BLaER1 (cell line): ENCODE measurements around the gene NHEJ1.

ENCODE experiments used
- H3K27ac ChIP-seq: shearing (Covaris generic); formaldehyde crosslinking; 2 replicates; pipeline ENCODE4 v1.8.1; 2022
- H3K27me3 ChIP-seq: shearing (Covaris generic); formaldehyde crosslinking; 2 replicates; pipeline ENCODE4 v1.8.1; 2022
- H3K36me3 ChIP-seq: shearing (Covaris generic); formaldehyde crosslinking; 2 replicates; pipeline ENCODE4 v1.8.1; 2022
- H3K4me1 ChIP-seq: shearing (Covaris generic); formaldehyde crosslinking; 2 replicates; pipeline ENCODE4 v1.8.1; 2022
- H3K4me2 ChIP-seq: shearing (Covaris generic); formaldehyde crosslinking; 2 replicates; pipeline ENCODE4 v1.8.1; 2022
- H3K4me3 ChIP-seq: shearing (Covaris generic); formaldehyde crosslinking; 2 replicates; pipeline ENCODE4 v1.8.1; 2022
- H3K9ac ChIP-seq: shearing (Covaris generic); formaldehyde crosslinking; 2 replicates; pipeline ENCODE4 v1.8.1; 2022
- H3K9me3 ChIP-seq: shearing (Covaris generic); formaldehyde crosslinking; 2 replicates; pipeline ENCODE4 v1.8.1; 2022
- H4K20me1 ChIP-seq: shearing (Covaris generic); formaldehyde crosslinking; 2 replicates; pipeline ENCODE4 v1.8.1; 2022
- Cebpa-rat ChIP-seq: shearing (Covaris generic); IDR thresholded peaks from 2 replicates; pipeline ENCODE4 v1.8.1; 2022

Gene NHEJ1

DNA sequence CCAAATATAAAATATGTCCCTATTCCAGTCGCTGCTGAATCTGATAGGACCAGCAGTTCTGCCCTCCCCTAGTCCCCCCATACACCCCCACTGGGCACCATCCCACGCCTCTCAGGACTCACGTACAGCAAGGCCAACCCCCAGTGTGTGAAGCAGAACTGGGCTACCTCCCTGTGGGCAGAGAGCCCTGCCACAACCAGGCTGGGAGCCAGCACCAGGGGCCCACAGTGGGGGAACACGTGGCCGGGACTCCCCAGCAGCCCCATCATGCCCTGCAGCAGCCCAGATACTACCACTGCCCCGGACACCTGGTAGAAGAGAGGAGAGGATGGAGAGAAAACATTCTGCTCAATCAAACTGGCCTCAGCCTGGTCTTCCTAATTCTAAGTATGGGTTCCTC, 7.9 kb upstream of the NHEJ1 start:
- Histone ChIP-seq H3K36me3 (peaks cover 23% of the 10 kb centered on the region), H3K9ac (no peak overlapping the region), H4K20me1 (0 out of 2 replicates have a peak, but pooled peaks cover 7% of the 10 kb centered on the region), H3K27ac (no peak overlapping the region), H3K4me3 (no peak overlapping the region), H3K4me1 (no peaks in the 10 kb centered on the region), H3K4me2 (no peak overlapping the region), H3K27me3 (no peaks in the 10 kb centered on the region), H3K9me3 (no peaks in the 10 kb centered on the region)
- TF ChIP-seq Cebpa-rat: no peak

DNA sequence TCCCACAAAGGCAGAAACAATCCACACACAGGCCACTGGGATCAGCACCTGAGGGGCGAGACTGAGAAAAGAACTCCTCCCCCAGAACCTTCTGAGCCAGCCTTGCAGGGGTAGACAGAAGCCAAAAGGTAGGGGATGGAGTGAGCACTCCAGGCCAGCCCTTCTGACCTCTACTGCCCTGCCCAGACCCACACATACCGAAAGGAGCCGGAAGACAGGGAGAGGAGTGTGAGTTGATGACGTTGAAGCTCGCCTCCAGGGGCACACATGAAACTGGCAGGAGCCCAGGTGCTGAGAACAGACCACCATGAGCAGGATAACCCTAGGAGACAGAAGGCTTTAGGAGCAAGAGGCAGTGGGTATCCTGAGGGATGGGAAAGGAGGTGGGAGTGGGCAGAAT, 7.4 kb upstream of the NHEJ1 start:
- Histone ChIP-seq H3K4me3 (no peak overlapping the region), H3K36me3 (peaks cover 18% of the 10 kb centered on the region), H3K27ac (no peak overlapping the region), H3K4me1 (no peaks in the 10 kb centered on the region), H3K9ac (no peak overlapping the region), H3K4me2 (no peak overlapping the region), H3K9me3 (no peaks in the 10 kb centered on the region), H3K27me3 (no peaks in the 10 kb centered on the region), H4K20me1 (0 out of 2 replicates have a peak, but pooled peaks cover 1% of the 10 kb centered on the region)
- TF ChIP-seq Cebpa-rat: no peak

DNA sequence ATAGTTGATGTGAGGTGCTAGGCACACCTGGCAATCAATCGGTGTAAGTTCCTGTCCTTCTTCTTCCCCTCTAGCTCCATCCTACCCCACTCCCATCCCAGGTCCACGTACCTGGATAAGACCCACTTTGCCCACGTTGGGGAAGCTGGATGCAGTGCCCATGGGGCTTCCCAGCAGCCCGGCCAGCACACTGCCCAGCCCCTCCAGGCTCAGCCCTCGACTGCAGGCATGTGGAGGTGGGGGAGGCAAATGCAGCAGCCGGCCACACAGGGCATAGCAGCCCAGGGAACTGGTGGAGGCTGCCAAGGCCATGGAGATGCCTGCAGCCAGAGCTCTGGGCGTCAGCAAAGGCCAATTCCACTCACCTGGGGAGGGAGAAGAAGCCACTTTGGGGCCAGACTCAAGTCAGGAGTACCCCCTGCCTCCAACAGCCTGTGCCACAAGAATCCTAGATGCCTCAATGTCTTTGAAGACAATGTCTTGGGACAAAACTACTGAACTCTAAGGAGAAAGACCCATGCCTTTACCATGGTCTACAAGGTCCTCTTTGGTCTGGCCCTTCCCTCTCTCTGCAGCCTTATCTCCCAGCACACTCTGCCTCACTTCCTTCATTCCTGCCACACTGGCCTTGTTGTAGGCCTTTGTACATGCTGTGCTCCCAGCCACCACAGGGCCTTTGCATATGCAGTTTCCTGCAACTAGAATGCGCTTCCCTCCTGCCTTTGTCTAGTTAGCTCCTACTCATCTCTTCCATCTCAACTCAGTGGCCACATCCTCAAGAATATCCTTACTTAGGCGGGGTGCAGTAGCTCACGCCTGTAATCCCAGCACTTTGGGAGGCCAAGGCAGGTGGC, 4.7 kb upstream of the NHEJ1 start:
- Histone ChIP-seq H3K9ac (no peak overlapping the region), H3K9me3 (no peaks in the 10 kb centered on the region), H3K27ac (no peak overlapping the region), H4K20me1 (no peaks in the 10 kb centered on the region), H3K4me1 (peaks cover 8% of the 10 kb centered on the region), H3K36me3 (no peaks in the 10 kb centered on the region), H3K27me3 (no peaks in the 10 kb centered on the region), H3K4me2 (no peak overlapping the region), H3K4me3 (no peak overlapping the region)
- TF ChIP-seq Cebpa-rat: no peak

DNA sequence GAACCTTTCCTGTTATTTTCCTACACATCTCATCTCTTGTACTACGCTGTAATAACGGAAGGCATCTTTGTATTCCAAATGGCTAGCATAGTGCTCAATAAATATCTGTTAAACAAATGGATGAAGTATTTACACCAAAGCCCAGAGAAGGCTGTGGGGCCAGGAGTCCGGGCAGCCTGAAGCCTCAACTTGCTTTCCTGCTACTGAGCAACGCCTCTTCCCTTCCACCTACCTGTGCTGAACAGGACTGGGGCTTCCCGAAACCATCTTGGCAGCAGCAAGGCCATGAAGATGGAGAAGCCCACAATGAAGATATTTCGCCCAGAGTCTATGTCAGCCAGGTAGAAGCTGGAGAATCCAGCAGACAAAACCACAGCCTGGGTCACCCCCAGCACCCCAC, 2.5 kb upstream of the NHEJ1 start:
- H3K27ac ChIP-seq: no peak overlapping the region
- no peaks in the 10 kb centered on the region for H3K36me3 ChIP-seq
- no peak for TF ChIP-seq Cebpa-rat
- H3K9me3 ChIP-seq: no peaks in the 10 kb centered on the region
- H3K4me3 ChIP-seq: no peak overlapping the region
- H3K4me2 ChIP-seq: no peak overlapping the region
- no peaks in the 10 kb centered on the region for H3K27me3 ChIP-seq
- no peaks in the 10 kb centered on the region for H4K20me1 ChIP-seq
- H3K4me1 ChIP-seq: peaks cover 13% of the 10 kb centered on the region
- no peak overlapping the region for H3K9ac ChIP-seq

DNA sequence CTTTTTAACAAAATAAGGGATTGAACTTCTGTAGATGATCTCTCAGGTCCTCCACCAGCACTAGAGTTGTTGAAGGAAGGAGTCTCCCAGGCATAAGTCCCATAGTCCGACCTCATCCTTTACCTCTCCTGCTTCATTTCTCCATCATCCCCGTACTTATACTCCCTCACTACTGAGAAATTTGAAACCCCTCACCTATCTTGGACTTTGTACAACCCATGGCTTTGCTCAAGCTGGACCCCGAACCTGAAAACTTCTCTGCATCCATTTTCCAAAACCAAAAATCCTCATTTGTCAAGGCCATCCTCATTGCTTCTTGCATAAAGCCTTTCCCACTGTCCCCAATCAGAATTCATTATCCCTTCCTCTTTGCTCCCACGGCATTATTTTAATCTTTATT, 482 bp upstream of the NHEJ1 start:
- Histone ChIP-seq H3K27me3 (no peaks in the 10 kb centered on the region), H3K9ac (no peak overlapping the region; the same call in 1 of the 2 replicates), H3K4me1 (peaks cover 13% of the 10 kb centered on the region), H3K27ac (no peak overlapping the region), H4K20me1 (no peaks in the 10 kb centered on the region), H3K9me3 (no peaks in the 10 kb centered on the region), H3K4me2 (peak overlapping the region; percentile 84), H3K4me3 (peak overlapping the region; percentile 69), H3K36me3 (peaks cover 11% of the 10 kb centered on the region)
- no peak for TF ChIP-seq Cebpa-rat

DNA sequence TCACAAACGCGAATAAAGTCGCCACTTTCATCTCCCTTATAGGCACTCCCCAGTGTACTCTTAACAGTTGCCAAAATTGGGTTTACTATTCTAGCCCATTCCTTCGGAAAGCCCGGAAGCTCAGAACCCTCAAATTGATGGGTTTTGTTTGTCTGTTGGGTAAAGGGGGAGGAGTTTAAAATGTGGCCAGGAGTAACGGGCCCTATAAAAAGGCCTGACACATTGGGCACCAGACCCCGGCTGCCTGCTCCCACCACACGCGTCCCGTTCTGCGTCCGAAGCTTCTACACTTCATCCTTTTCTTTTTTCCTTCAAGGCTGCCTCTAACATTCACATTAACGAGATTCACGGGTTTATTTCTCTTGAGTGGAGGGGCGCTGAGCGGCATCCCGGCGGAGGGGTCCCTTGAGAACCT, 837 bp downstream of the NHEJ1 start:
- Histone ChIP-seq H3K9ac (peak overlapping the region; percentile 88), H3K27me3 (no peaks in the 10 kb centered on the region), H3K4me3 (peak overlapping the region; percentile 69), H3K4me2 (peak overlapping the region; percentile 84), H3K9me3 (no peaks in the 10 kb centered on the region), H3K36me3 (peaks cover 11% of the 10 kb centered on the region), H3K4me1 (peaks cover 13% of the 10 kb centered on the region), H4K20me1 (no peaks in the 10 kb centered on the region), H3K27ac (no peak overlapping the region)
- no peak for TF ChIP-seq Cebpa-rat

DNA sequence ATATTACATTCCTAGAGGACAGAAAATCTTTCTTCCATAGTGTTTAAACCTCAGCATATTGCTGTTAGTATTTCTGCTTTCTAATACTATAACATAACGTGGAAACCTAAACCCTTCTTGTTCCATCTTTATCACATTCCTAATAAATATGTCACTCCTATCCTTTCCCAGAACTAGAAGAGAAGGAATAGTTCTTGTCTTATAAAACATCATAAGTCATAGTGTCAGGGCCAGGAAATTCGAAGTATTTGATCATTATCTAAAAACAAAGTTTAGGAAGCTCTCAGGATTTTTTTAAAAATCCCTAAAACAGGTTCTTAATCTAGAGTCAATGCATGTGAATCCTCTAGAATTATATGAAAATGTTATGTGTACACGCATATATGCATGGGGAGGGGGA, 2.0 kb downstream of the NHEJ1 start:
- H3K4me1 ChIP-seq: peaks cover 13% of the 10 kb centered on the region
- H3K4me3 ChIP-seq: no peak overlapping the region
- no peak overlapping the region for H3K27ac ChIP-seq
- H3K9me3 ChIP-seq: no peaks in the 10 kb centered on the region
- 0 out of 2 replicates have a peak, but pooled peaks cover 4% of the 10 kb centered on the region for H4K20me1 ChIP-seq
- TF ChIP-seq Cebpa-rat: no peak
- H3K9ac ChIP-seq: no peak overlapping the region
- no peak overlapping the region for H3K4me2 ChIP-seq
- peaks cover 15% of the 10 kb centered on the region for H3K36me3 ChIP-seq
- no peaks in the 10 kb centered on the region for H3K27me3 ChIP-seq

DNA sequence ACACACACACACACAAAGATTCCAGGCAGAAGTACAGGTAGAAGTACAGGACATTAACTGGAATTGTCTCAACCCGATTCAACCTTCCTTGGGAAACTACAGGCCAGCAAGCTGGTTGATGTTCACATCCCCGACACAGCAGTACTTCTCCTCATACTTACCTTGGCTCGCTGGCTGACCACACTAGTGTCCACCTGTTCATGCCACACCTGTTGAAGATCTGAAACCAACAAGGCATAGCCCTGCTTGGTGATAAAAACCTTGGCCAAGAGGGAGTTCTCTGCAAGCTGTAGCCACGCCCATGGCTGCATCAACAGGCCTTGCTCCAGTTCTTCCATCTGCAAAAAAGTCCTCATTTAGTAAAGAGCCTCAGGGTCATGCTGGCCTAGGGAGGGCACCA, 2.6 kb downstream of the NHEJ1 start:
- Histone ChIP-seq H3K27me3 (no peaks in the 10 kb centered on the region), H3K4me2 (no peak overlapping the region), H3K4me3 (no peak overlapping the region), H3K27ac (no peak overlapping the region), H3K4me1 (peaks cover 13% of the 10 kb centered on the region), H3K9ac (no peak overlapping the region), H3K36me3 (peaks cover 19% of the 10 kb centered on the region), H3K9me3 (no peaks in the 10 kb centered on the region), H4K20me1 (0 out of 2 replicates have a peak, but pooled peaks cover 7% of the 10 kb centered on the region)
- TF ChIP-seq Cebpa-rat: no peak

DNA sequence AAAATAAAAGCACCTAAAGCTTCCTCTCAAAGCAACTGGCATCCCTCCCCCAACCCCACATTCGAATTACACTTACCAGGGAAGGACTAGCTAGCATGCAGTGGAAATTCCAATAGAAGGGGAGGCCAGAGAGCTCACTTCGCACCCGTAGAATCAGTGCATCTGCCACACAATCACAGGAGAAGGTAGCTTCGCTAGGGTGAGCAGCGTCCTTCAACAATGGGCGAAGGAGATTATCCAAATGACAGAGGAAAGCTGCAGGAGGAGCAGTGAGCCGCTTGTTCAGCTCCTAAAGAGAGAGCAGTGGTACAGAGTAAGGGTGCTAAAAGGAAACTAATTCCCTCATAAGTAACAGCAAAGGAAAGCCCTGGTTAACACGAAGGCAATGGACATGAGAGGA, 3.2 kb downstream of the NHEJ1 start:
- Histone ChIP-seq H3K4me2 (no peak overlapping the region), H3K4me3 (no peak overlapping the region), H3K9me3 (no peaks in the 10 kb centered on the region), H3K27me3 (no peaks in the 10 kb centered on the region), H3K9ac (no peak overlapping the region), H3K36me3 (peaks cover 24% of the 10 kb centered on the region), H3K4me1 (peaks cover 13% of the 10 kb centered on the region), H4K20me1 (0 out of 2 replicates have a peak, but pooled peaks cover 7% of the 10 kb centered on the region), H3K27ac (no peak overlapping the region)
- no peak for TF ChIP-seq Cebpa-rat

DNA sequence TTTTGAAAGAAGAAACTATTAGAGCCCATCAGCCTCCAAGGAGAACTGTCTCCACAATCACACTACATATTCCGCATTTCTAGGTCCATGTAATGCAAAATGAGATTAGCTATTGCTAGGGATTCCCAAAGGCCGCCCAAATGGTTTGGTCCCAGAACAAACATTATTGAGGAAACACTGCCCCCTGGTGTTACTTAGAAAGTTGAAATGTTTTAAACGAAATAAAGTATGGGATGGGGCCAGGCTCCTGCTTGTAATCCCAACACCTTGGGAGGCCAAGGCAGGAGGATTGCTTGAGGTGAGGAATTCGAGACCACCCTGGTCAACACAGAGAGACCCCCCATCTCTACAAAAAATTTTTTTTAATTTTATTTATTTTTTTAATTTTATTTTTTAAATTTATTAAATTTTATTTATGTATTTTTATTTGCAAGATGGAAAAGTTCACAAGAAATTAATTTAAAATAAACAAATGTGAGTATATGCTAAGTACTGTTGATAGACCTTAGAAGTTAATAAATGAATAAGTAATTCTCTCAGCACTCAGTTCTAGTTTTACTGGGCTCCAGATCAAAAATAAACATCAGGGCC, 5.5 kb downstream of the NHEJ1 start:
- Histone ChIP-seq H3K27ac (no peak overlapping the region), H3K9ac (no peak overlapping the region), H3K4me3 (no peak overlapping the region), H3K9me3 (no peaks in the 10 kb centered on the region), H3K4me1 (peaks cover 4% of the 10 kb centered on the region), H3K36me3 (peaks cover 24% of the 10 kb centered on the region), H3K4me2 (no peak overlapping the region), H4K20me1 (0 out of 2 replicates have a peak, but pooled peaks cover 7% of the 10 kb centered on the region), H3K27me3 (no peaks in the 10 kb centered on the region)
- TF ChIP-seq Cebpa-rat: no peak
